GM21528 (cell line): ENCODE results near the gene PTEN.
"Not testable (repeated sequence)": the region's sequence is repeated elsewhere in the genome, so short reads cannot be mapped to it uniquely, and the experiment has no call there.

Experiments
- ATAC-seq: cut with Tn5 transposase; IDR thresholded peaks from one replicate; pipeline ENCODE4 v1.9.1; 2021; ENCODE audit warnings: mild to moderate bottlenecking, moderate library complexity; ENCODE audit not compliant: unreplicated experiment, low FRiP score

PTEN gene

GRCh38 chr10:87844837-87845623, 18.4 kb upstream of the PTEN start:
- ATAC-seq: no peak

GRCh38 chr10:87845624-87845998, 17.8 kb upstream of the PTEN start:
- ATAC-seq: no peak

GRCh38 chr10:87846023-87846422, 17.4 kb upstream of the PTEN start:
- no peak for ATAC-seq

DNA sequence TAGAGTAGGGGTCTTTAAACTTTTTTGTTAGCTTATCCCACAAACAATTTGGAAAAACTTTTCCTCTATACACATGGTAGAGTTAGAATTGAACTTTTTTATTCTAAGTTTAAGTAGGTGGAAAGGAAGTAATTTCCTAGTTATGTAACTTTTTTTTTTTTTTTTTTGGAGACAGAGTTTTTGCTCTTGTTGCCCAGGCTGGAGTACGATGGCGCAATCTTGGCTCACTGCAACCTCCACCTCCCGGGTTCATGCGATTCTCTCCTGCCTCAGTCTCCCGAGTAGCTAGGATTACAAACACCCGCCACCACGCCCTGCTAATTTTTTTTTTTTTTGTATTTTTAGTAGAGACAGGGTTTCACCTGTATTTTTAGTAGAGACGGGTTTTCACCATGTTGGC, 16.7 kb upstream of the PTEN start:
- ATAC-seq: not testable (repeated sequence)

DNA sequence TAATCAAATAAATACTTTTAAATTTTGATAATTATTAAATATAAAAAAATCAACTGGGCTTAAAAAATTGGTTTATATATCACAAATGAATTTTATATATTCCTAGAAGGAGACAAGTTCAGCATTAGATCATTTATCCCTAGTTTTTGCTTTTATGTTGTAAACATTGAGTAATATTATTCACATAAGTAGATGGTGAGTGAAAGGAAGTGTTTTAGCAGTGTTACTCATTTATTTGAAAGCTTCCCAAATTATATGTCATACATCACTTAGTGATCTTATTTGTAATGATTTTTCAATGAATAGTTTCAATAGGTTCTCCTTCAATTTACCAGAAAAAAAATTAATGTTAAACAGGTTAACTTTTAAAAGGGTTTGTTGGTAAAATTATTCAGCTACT, 15.9 kb upstream of the PTEN start:
- no peak for ATAC-seq

GRCh38 chr10:87849001-87849400, 14.4 kb upstream of the PTEN start:
- ATAC-seq: no peak

DNA sequence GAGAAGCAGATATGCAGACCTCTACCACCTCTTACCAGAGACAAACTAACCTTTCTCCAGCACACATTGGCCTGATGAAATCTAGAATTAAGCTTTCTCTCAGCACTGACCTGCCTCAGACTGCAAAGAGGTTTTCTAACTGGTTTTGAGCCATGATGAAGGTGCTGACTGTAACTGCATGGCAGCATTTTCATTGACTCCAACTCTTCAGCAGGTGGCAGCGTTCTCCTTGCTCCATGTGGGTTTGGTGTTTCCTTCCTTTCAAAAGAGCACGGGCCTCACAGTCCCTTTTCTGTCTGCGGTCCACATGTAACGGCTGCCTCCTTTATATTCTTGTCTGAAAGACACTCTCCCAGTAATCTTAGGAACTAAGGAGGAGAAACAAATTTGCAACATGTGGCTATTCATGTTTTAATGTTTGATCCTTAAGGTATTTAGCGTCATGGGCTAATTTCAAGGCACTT, 12.7 kb upstream of the PTEN start:
- no peak for ATAC-seq

- no peak for ATAC-seq
These were observed 11.3 kb upstream of the PTEN start for GRCh38 chr10:87852089-87852488.

DNA sequence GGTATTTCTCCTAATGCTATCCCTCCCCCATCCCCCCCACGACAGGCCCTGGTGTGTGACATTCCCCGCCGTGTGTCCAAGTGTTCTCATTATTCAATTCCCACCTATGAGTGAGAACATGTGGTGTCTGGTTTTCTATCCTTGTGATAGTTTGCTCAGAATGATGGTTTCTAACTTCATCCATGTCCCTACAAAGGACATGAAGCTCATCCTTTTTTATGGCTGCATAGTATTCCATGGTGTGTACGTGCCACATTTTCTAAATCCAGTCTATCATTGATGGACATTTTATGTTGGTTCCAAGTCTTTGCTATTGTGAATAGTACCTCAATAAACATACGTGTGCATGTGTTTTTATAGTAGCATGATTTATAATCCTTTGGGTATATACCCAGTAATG, 8.2 kb upstream of the PTEN start:
- ATAC-seq: not testable (repeated sequence)

DNA sequence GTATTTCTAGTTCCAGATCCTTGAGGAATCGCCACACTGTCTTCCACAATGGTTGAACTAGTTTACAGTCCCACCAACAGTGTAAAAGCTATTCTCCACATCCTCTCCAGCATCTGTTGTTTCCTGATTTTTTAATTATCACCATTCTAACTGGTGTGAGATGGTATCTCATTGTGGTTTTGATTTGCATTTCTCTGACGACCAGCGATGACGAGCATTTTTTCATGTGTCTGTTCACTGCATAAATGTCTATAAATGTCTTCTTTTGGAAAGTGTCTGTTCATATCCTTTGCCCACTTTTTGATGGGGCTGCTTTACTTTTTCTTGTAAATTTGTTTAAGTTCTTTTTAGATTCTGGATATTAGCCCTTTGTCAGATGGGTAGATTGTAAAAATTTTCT, 7.8 kb upstream of the PTEN start:
- not testable (repeated sequence) for ATAC-seq

DNA sequence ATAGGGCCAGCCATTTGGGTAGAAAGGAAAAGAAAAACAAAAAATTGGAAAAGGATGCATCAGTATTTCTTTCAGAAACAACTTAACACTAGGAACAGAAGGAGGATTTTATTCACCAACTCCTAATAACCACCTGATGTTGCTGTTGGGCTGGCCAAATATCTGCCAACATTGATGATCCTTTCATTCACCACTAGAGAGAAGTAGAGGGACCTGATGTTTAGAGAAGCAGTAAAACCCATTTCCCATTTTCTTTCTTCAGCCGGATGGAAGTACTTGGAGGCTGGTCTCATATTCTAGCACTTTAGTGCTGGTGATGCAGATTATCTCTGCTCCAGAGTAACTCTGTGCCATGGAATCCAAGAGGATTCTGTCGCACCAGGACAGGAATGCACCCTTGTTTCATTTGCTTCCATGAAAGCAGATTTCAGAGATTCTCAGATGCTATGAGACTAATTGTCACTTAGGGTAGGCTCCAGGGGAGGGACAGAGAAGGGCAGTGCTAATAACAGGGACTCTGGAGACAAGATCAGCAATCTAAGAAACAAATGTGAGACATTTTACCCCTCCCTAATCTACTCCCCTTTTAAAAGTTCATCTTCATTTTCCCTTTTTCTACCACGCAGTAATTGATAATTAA, 3.1 kb upstream of the PTEN start:
- ATAC-seq: no peak

- ATAC-seq: no peak
These were observed 2.5 kb upstream of the PTEN start for GRCh38 chr10:87860816-87861403.

- ATAC-seq: peak; percentile 3
These were observed 1.9 kb upstream of the PTEN start for GRCh38 chr10:87861566-87861952.

DNA sequence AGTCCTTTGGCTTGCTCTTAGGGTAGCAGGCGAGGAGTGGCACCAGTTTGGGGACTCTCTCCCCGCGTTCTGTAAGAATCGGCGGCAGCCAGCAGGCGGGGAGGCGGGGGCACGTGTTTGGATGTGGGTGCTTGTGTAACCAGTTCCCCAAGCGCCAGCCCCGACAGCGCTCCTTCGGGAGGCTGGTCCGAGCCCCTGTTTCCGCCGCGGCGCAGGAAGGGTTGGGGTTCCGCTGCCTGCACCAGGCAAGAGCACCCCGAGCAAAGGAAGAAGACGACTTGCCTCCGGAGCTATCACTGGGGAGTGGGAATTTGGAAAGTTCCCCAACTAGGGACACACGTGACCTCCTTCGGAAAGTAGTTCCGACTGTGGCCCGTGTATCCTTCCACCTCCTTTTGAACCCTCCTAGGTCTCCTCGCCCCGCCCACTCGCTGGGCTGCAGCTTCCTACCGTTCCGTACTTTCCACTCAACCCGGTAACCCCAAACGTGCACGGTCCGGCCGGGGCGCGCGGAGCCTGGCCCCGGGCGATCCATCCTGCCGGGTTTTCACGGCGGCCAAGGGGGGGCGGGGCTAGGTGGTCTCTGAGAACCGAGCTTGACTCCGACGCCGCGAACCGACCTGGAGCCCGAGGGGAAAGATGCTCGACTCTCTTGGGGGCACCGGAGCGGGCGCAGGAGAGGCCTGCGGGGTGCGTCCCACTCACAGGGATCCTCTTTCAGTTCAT, 1.3 kb upstream of the PTEN start:
- peak; percentile 56 for ATAC-seq

GRCh38 chr10:87862679-87863052, 759 bp upstream of the PTEN start:
- peak; percentile 19 for ATAC-seq

DNA sequence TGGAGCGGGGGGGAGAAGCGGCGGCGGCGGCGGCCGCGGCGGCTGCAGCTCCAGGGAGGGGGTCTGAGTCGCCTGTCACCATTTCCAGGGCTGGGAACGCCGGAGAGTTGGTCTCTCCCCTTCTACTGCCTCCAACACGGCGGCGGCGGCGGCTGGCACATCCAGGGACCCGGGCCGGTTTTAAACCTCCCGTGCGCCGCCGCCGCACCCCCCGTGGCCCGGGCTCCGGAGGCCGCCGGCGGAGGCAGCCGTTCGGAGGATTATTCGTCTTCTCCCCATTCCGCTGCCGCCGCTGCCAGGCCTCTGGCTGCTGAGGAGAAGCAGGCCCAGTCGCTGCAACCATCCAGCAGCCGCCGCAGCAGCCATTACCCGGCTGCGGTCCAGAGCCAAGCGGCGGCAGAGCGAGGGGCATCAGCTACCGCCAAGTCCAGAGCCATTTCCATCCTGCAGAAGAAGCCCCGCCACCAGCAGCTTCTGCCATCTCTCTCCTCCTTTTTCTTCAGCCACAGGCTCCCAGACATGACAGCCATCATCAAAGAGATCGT, 598 bp downstream of the PTEN start:
- not testable (repeated sequence) for ATAC-seq

DNA sequence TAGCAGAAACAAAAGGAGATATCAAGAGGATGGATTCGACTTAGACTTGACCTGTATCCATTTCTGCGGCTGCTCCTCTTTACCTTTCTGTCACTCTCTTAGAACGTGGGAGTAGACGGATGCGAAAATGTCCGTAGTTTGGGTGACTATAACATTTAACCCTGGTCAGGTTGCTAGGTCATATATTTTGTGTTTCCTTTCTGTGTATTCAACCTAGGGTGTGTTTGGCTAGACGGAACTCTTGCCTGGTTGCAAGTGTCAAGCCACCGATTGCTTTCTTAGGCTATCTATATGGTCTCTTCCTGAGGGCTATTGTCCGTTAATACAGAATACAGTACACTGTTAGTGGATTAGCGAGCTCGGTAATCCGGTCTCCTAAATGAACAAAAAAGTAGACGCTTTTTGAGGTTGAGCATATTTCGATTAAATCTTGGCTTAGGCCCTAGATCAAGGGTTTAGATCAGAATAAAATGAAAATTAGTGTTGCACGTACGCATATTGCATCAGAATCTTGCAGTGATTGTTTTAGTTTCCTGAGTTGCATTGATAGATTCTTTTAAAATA, 1.2 kb downstream of the PTEN start:
- no peak for ATAC-seq

DNA sequence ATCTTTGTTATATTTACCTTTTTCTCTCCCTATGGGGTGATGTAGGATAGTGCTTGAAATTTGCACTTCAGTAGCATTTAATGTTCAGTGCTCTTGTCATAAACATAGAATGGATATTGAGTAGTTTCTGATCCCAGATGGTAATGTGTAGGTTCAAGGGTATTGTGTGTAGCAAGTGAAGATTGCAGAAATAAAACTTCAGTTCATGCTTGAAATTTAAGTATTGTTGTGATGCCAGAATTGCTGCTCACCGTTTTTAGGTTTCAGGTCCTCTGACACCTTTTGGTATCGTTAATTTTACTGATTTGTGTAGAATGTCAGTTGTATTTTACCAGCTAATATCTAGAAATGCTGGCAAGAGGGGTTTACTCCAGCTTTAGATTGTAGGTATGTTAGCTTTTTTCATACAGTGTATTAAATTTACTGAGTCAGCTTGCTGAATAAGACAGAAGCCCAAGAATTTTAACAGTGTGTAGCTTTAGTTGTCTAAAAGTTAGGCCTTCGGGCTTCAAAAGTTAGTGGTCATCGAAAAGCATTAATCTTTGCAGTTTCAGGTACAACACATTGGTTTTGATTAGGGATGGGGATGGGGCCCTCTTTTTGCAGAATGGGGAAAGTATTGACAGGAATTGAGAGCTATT, 1.9 kb downstream of the PTEN start:
- no peak for ATAC-seq

DNA sequence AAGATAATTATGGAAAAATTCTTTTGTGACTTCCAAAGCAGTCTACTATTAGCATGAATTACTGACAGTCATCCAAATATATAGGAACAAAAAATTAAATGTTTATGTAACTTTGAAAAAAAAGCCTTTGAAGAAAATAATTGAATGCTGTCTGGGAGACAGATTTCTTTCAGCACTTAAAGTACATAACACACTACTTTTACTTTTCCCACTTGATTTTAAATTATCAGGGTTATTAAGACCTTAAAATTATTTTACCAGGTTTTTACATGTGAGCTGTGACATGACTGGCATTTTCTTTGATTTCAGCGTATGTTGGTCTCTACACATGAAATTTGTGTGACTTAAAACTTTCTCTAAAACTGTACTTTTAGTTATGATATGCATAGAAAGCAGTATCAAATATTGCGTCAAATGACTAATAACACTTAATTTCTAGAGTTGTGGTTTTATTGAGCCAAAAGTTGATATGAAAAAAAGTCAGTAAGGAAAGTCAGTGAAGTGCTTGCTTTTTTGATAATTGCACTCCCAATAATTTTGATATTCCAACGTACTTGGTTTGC, 3.1 kb downstream of the PTEN start:
- no peak for ATAC-seq

GRCh38 chr10:87867453-87867852, 4.0 kb downstream of the PTEN start:
- no peak for ATAC-seq
